Astrocyte of the cerebellum (primary cell): Measurements from ENCODE around the gene PRRT1B.

Source experiments
- DNase-seq: peaks from one replicate; pipeline ENCODE4 v3.0.0-alpha.2; 2011; ENCODE audit warnings: low read depth
- H3K4me3 ChIP-seq: 2 replicates; pipeline ENCODE4 v1.5.1; 2011; ENCODE audit warnings: mild to moderate bottlenecking, low read depth, low read length, moderate library complexity
- in situ Hi-C: cut with HindIII; loops from 2 replicates; pipeline ENCODE4 v1.10.0; 2017; ENCODE audit warnings: low sequenced_read_pairs
- TF ChIP-seq, protein P1 (sequence below): IDR thresholded peaks from 2 replicates; pipeline ENCODE4 v1.5.1; 2012; ENCODE audit warnings: low read length, low read depth, moderate library complexity, mild to moderate bottlenecking; ENCODE audit errors: missing control alignments

PRRT1B gene

GRCh38 chr9:131590907-131591844, 45.9 kb downstream of the PRRT1B start:
- peak; percentile 47 for DNase-seq
- TF ChIP-seq, protein P1, sequence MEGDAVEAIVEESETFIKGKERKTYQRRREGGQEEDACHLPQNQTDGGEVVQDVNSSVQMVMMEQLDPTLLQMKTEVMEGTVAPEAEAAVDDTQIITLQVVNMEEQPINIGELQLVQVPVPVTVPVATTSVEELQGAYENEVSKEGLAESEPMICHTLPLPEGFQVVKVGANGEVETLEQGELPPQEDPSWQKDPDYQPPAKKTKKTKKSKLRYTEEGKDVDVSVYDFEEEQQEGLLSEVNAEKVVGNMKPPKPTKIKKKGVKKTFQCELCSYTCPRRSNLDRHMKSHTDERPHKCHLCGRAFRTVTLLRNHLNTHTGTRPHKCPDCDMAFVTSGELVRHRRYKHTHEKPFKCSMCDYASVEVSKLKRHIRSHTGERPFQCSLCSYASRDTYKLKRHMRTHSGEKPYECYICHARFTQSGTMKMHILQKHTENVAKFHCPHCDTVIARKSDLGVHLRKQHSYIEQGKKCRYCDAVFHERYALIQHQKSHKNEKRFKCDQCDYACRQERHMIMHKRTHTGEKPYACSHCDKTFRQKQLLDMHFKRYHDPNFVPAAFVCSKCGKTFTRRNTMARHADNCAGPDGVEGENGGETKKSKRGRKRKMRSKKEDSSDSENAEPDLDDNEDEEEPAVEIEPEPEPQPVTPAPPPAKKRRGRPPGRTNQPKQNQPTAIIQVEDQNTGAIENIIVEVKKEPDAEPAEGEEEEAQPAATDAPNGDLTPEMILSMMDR = peak; percentile 85
- H3K4me3 ChIP-seq = no peak overlapping the region
- in situ Hi-C loops = no loop called here

GRCh38 chr9:131591845-131592208, 46.5 kb downstream of the PRRT1B start:
- no peak for DNase-seq
- H3K4me3 ChIP-seq = no peak overlapping the region
- TF ChIP-seq, protein P1 = no peak
- in situ Hi-C loops = no loop called here

GRCh38 chr9:131593091-131593820, 47.9 kb downstream of the PRRT1B start:
- DNase-seq = no peak
- TF ChIP-seq, protein P1 = no peak
- in situ Hi-C loops = no loop called here
- no peak overlapping the region for H3K4me3 ChIP-seq

DNA sequence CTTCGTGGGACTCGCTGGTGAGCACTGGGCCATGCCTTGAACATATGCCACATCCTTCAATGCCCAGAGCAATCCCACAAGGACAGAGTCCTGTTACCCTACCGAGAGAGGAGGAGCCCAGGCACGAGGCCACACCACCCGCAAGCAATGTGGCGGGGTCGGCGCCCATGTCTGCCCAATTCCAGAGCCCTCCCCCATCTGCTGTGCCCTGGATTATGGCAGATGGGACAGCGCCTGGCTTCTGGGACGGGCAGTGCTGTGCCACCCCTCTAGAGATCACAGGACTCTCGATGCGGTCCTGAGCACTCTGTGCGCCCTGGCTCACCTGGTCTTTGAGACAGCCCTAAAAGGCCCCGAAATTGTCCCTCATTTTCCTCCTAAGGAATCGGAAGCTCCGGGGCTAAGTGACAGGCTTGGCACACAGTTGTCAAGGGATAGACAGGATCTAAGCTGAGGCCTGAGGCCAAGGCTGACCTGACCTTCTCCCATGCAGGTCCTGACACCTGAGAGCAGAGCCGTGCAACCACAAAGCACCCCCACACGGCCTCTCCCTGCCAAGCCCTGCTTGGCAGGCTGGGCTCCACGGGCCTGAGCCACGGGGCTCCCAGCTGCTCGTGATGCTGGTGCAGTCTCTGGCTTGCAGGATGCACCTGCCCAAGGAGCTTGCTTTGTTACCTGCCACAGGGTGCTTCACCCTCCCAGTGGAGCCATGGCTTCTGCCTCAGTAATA, 48.8 kb downstream of the PRRT1B start:
- TF ChIP-seq, protein P1 = no peak
- in situ Hi-C loops = no loop called here
- H3K4me3 ChIP-seq = no peak overlapping the region
- no peak for DNase-seq

DNA sequence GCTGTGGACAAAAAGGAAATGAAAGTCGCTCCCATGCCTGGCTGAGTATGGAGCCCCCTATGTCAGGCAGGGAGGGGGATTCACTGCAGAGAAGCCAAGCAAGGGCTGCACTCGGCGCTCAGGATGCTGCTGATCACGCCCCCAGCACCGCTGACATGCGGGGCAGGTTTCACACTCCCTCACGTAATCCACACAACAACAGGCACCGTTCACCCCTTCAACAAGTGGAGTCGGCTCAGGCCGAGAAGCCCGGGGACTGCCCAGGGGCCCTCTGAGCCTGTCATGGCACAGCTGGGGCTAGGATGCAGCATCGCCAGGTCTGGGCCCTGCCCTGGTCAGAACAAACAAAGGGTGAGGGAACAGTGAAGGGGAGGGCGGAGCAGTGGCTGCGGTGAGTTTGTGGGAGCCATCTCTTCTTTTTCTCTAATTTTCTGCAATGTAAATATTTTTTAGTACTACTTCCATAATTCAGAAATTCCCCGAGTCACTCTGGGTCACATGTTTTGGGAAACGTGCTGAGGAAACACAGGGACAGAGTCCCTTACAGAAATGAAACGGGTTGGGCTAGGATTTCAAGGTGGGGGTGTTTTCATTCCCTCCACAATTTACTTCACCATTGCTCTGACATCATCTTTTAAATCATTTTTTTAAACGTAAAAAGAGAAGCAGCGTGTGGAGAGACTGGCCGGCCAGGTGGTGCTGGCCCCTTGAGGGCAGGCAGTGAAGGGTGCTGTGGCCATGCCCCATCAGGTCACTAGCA, 49.8 kb downstream of the PRRT1B start:
- in situ Hi-C loops = no loop called here
- no peak for DNase-seq
- H3K4me3 ChIP-seq = no peak overlapping the region
- TF ChIP-seq, protein P1 = no peak
